Gastroesophageal sphincter (tissue), 4 donors: ENCODE results near the gene DUS3L. TPM values are rescaled to one million over a fixed set of nuclear protein-coding genes. Genes with fewer than 3 reads are reported as not detected.

ENCODE experiments used
- ATAC-seq: fragments of 150-250 bp; one replicate; pipeline ENCODE4 v1.9.1; 2016; ENCODE audit warnings: mild to moderate bottlenecking, moderate library complexity
- H3K27ac ChIP-seq, 4 donors: fragments of 200-600 bp; sonication (generic) in 3 of 4; 1 replicate in 3 of 4; 2 replicates in 1 of 4; pipeline ENCODE4 v1.5.1; 2016 to 2019
- H3K27me3 ChIP-seq: fragments of 200-600 bp; sonication (generic); one replicate; pipeline ENCODE4 v1.5.1; 2019
- H3K36me3 ChIP-seq, 2 donors: fragments of 200-600 bp; sonication (generic); one replicate each; pipeline ENCODE4 v1.5.1; 2019; ENCODE audit warnings: control low read depth in 1 of 2
- H3K4me1 ChIP-seq, 3 donors: fragments of 200-600 bp; sonication (generic); 1 replicate in 2 of 3; 2 replicates in 1 of 3; pipeline ENCODE4 v1.5.1; 2016 to 2019; ENCODE audit warnings: control low read depth in 2 of 3
- H3K4me3 ChIP-seq, 2 donors: fragments of 200-600 bp; sonication (generic); one replicate each; pipeline ENCODE4 v1.5.1; 2019; ENCODE audit warnings: mild to moderate bottlenecking in 1 of 2, moderate library complexity in 1 of 2
- H3K9me3 ChIP-seq, 3 donors: fragments of 200-600 bp; sonication (generic); one replicate each; pipeline ENCODE4 v1.5.1; 2017 to 2019; ENCODE audit warnings: control low read depth in 2 of 3
- CTCF ChIP-seq, 4 experiments: fragments of 200-600 bp in 2 of 4; fragments of 450-650 bp in 2 of 4; sonication (generic) in 1 of 4; IDR thresholded peaks; one replicate each; pipeline ENCODE4 v1.5.1; 2017 to 2019; ENCODE audit warnings: antibody characterized with exemption in 4 of 4, mild to moderate bottlenecking in 2 of 4, moderate library complexity in 2 of 4
- EP300 ChIP-seq: sonication (generic); formaldehyde crosslinking; IDR thresholded peaks from one replicate; pipeline ENCODE4 v1.6.1; 2017; ENCODE audit warnings: antibody characterized with exemption, mild to moderate bottlenecking
- POLR2A ChIP-seq, 2 donors: fragments of 450-650 bp; IDR thresholded peaks; one replicate each; pipeline ENCODE4 v1.6.1; 2017; ENCODE audit warnings: antibody characterized with exemption in 2 of 2, mild to moderate bottlenecking in 2 of 2, moderate library complexity in 1 of 2
- POLR2AphosphoS5 ChIP-seq: sonication (generic); formaldehyde crosslinking; IDR thresholded peaks from one replicate; pipeline ENCODE4 v1.6.1; 2017; ENCODE audit warnings: antibody characterized with exemption
- WGBS, 2 donors: methylation state at CpG; one replicate each; pipeline ENCODE4 v1.1.5; 2018; ENCODE audit warnings: low coverage in 1 of 2; 5-methylcytosine and 5-hydroxymethylcytosine counted together
- total RNA-seq, 4 donors: library from RNA; depleted of rRNA; stranded (reverse); fragments of >200 nt; gene quantifications; one replicate each; pipeline ENCODE4 v1.1.0, GENCODE V29; 2016

The DUS3L gene, protein sequence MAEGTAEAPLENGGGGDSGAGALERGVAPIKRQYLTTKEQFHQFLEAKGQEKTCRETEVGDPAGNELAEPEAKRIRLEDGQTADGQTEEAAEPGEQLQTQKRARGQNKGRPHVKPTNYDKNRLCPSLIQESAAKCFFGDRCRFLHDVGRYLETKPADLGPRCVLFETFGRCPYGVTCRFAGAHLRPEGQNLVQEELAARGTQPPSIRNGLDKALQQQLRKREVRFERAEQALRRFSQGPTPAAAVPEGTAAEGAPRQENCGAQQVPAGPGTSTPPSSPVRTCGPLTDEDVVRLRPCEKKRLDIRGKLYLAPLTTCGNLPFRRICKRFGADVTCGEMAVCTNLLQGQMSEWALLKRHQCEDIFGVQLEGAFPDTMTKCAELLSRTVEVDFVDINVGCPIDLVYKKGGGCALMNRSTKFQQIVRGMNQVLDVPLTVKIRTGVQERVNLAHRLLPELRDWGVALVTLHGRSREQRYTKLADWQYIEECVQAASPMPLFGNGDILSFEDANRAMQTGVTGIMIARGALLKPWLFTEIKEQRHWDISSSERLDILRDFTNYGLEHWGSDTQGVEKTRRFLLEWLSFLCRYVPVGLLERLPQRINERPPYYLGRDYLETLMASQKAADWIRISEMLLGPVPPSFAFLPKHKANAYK
- 10 to 100 TPM; 14.1 to 39.4 (median 22.6) TPM for total RNA-seq

DNA sequence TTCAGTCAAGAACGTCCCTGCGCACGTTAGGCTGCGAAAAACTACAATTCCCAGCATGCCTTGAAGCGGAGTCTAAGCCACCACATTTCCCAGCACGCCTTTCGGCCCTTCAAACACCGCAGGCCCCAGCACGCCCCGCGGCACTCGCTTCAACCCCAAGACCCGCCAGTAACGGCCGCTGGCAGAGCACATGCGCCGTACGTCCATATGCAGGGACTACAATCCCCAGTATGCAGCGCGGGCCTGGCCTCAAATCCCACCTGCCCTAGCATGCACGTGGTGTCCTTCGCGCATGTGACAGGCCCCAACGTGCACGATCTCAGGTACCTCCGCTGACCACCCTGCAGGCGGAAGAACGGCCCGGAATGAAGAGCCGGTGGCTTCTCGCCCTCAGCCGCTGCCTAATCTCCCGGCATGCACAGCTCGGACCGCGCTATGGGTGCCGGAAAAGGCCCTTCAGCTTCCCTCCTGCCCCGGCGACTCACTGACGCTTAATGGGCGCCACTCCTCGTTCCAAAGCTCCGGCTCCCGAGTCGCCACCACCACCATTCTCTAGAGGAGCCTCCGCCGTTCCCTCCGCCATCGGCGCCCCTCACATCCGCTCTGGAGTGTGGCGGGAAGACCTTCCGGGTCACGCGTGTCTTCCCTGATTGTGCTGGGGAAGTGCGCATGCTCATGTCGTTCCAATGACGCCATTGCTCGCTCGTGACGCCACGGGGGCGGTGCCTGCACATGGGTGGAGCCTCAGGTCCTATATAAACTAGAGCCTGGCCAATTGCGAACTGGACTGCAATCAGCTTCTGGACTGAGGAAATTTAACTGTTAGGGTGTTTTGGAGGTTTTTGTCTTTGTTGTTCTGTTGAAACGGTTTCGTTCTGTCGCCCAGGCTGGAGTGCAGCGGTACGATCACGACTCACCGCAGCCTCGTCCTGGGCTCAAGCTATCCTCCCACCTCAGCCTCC lies at the start of gene DUS3L:
DUS3L (minus strand) TSS at position 605 of the 962 bp plus-strand sequence; CDS start at position 583, 22 bp downstream.
- Histone ChIP-seq H3K9me3 (no peaks in the 10 kb centered on the region), H3K4me1 (peaks cover 0 to 10% (median 6%) of the 10 kb centered on the region in 3 donors), H3K4me3 (peak within 1 kb of the TSS; percentile 77 to 80), H3K27me3 (no peaks in the 10 kb centered on the region), H3K27ac (peak within 1 kb of the TSS; percentile 95 to 100 (median 96)), H3K36me3 (peaks cover 0 to 43% of the 10 kb centered on the region in 2 donors)
- ATAC-seq: peak; percentile 97
- TF ChIP-seq POLR2AphosphoS5 (peak; percentile 93), EP300 (no peak), CTCF (IDR thresholded peaks at IDR 0.05) (no peak), POLR2A (IDR thresholded peaks at IDR 0.05) (peak; percentile 77 to 83)
- WGBS, 2 donors: 7 to 45% methylated on average over 8 to 11 of the region's 72 CpGs

- no peak within 1 kb of the TSS for H3K4me3 ChIP-seq
- H3K27ac ChIP-seq: no peak within 1 kb of the TSS
- H3K36me3 ChIP-seq: no peaks in the 10 kb centered on the region
- no peaks in the 10 kb centered on the region for H3K27me3 ChIP-seq
- no peak for ATAC-seq
- WGBS, 2 donors: 81 to 82% methylated on average over 5 to 8 of the region's 9 CpGs
- TF ChIP-seq CTCF (IDR thresholded peaks at IDR 0.05) (no peak), POLR2AphosphoS5 (no peak), EP300 (no peak), POLR2A (IDR thresholded peaks at IDR 0.05) (no peak)
- H3K4me1 ChIP-seq: no peaks in the 10 kb centered on the region
- no peaks in the 10 kb centered on the region for H3K9me3 ChIP-seq
Observed at GRCh38 chr19:5839065-5840017, 48.4 kb upstream of the DUS3L start, which contains the start of gene FUT6. Gene FUT6 (minus strand): TSS chr19:5839702. CDS start chr19:5832567, 7,135 bp downstream.

DNA sequence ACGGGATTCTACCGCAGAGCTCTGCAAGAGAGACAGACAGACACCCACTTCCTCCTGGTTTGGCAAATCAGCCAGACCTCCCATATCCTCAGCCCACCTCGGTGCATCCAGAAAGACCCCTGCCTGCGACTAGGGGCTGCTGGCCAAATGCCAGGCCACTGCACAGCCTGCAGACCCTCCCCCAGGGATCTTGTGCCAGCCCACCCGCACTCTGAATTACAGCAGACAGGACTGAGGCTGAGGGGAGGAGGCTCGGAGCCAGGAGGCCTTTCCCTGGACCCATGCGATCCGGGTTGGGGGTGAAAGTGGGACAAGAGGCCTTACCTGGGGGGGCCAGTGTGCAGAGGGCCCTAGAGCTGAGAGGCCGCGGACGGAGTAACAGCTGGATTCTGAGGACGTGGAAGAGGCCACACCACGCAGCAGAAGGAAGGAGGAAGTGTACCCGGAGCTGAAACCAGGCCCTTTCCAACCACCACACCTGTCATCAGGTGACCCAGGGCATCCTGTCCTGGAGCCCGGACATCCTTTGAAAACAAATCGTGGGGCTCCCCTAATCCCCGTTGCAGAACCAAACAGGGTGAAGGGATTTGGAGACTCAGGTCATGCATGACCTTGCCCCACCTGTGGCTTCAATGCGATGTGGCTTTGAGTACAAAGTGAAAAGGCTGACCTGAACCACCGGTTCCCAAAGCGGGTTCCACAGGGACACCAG lies 47.5 kb upstream of the DUS3L start:
- H3K4me1 ChIP-seq: no peaks in the 10 kb centered on the region
- H3K27me3 ChIP-seq: no peaks in the 10 kb centered on the region
- no peaks in the 10 kb centered on the region for H3K9me3 ChIP-seq
- ATAC-seq: no peak
- H3K27ac ChIP-seq: no peak overlapping the region
- H3K4me3 ChIP-seq: no peak overlapping the region
- H3K36me3 ChIP-seq: no peaks in the 10 kb centered on the region
- 68 to 93% methylated on average over 3 to 6 of the region's 20 CpGs for WGBS, 2 donors
- no peak for TF ChIP-seq CTCF (IDR thresholded peaks at IDR 0.05)
- TF ChIP-seq POLR2AphosphoS5: no peak
- TF ChIP-seq EP300: no peak
- TF ChIP-seq POLR2A (IDR thresholded peaks at IDR 0.05): no peak
